ENCODE data around the gene TXNDC15. TPM values are rescaled to one million over a fixed set of nuclear protein-coding genes. Genes with fewer than 3 reads are reported as not detected.
"Not testable (repeated sequence)": the region's sequence is repeated elsewhere in the genome, so short reads cannot be mapped to it uniquely, and the experiment has no call there.

TXNDC15 gene
- total RNA-seq, 2 donors from 2014 or later = 56.3 to 69.2 TPM

DNA sequence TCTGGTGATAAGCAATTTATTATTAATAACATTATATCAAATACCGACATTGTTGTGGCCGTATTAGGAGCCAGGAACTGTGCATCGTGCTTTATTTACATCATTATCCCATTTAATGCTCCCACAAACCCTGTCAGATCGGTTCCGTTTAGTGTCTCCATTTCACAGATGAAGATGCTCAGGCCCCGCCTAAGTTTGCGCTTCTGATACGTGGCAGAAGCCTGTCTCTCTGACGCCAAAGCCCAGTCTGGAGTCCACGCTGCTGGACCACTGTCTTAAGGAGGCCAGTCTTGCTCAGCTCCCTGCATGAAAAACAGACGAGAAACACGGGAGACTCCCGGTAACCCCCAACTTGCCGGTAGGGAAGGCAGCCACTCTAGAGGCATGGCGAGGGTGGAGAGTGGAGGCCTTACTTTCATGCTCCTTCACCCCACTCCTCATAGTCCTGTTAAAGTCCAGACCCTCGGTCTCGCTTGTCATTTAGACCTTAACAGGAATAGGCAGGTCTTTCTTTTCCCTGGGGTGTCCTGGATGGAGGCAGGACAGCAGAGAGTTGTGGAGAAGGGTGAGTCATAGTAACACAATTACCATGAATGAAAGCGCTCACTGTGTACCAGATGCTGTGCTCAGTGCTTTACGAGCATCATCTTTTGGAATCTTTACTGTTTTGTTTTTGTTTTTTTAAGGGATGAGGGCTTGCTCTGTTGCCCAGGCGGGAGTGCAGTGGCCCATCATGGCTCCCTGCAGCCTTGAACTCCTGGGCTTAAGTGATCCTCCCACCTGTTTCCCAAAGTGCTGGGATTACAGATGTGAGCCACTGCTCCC, 872 bp downstream of the TXNDC15 start:
- intact Hi-C loops (cut with DNase I) = loop anchor here in 1 of 2 donors (2.0 kb wide), 1 partner anchor 30 kb away; the partner anchor contains the start of gene PCBD2
- ATAC-seq (peak; percentile 66 to 88), DNase-seq (peak; percentile 76)

GRCh38 chr5:134877159-134877558, 3.0 kb downstream of the TXNDC15 start:
- intact Hi-C loops (cut with DNase I) = no loop called here
- DNase-seq (no peak), ATAC-seq (no peak)

GRCh38 chr5:134878403-134878802, 4.2 kb downstream of the TXNDC15 start:
- intact Hi-C loops (cut with DNase I) = no loop called here
- DNase-seq (no peak), ATAC-seq (no peak)

GRCh38 chr5:134879456-134879855, 5.3 kb downstream of the TXNDC15 start:
- no peak for ATAC-seq
- no peak for DNase-seq
- intact Hi-C loops (cut with DNase I) = no loop called here

DNA sequence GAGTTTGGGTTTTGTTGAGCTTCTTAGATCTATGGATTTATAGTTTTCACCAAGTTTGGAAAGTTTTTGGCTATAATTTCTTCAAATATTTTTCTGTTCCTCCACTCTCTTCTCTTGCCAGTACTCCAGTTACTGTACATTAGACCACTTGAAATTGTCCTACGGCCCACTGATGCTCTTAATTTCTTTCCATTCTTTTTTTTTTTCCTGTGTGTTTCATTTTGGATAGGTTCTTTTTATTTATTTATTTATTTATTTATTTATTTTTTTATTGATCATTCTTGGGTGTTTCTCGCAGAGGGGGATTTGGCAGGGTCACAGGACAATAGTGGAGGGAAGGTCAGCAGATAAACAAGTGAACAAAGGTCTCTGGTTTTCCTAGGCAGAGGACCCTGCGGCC, 6.8 kb downstream of the TXNDC15 start:
- ATAC-seq; DNase-seq; intact Hi-C loops (cut with DNase I): not testable (repeated sequence)

DNA sequence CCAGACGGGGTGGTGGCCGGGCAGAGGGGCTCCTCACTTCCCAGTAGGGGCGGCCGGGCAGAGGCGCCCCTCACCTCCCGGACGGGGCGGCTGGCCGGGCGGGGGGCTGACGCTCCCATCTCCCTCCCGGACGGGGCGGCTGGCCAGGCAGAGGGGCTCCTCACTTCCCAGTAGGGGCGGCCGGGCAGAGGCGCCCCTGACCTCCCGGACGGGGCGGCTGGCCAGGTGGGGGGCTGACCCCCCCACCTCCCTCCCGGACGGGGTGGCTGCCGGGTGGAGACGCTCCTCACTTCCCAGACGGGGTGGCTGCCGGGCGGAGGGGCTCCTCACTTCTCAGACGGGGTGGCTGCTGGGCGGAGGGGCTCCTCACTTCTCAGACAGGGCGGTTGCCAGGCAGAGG, 7.5 kb downstream of the TXNDC15 start:
- intact Hi-C loops (cut with DNase I); ATAC-seq; DNase-seq: not testable (repeated sequence)

DNA sequence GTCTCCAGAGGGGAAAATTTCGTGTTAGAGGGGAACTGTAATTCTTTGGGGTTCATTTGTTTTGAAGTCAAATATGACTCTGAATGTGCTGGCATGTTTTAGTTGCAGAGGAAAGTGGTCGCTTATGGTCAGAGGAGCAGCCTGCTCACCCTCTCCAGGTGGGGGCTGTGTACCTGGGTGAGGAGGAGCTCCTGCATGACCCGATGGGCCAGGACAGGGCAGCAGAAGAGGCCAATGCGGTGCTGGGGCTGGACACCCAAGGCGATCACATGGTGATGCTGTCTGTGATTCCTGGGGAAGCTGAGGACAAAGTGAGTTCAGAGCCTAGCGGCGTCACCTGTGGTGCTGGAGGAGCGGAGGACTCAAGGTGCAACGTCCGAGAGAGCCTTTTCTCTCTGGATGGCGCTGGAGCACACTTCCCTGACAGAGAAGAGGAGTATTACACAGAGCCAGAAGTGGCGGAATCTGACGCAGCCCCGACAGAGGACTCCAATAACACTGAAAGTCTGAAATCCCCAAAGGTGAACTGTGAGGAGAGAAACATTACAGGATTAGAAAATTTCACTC, 13.5 kb downstream of the TXNDC15 start:
- intact Hi-C loops (cut with DNase I) = no loop called here
- ATAC-seq (no peak), DNase-seq (no peak)

DNA sequence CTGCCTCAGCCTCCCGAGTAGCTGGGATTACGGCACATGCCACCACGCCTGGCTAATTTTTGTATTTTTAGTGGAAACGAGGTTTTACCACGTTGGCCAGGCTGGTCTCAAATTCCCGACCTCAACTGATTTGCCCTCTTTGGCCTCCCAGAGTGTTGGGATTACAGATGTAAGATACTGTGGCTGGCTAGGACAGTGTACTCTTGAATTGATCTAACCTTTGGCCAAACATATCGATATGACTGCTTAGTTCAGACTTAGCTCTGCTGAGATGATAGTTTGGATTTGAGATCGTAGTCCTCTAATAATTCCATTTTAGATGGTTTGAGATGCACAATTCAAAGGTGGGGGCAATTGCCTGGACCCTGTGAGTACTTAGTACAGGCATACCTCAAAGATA, 15.2 kb downstream of the TXNDC15 start:
- no peak for ATAC-seq
- intact Hi-C loops (cut with DNase I) = no loop called here
- no peak for DNase-seq

- intact Hi-C loops (cut with DNase I) = no loop called here
- DNase-seq (no peak), ATAC-seq (no peak)
Measured at GRCh38 chr5:134891473-134891872, 17.3 kb downstream of the TXNDC15 start.

GRCh38 chr5:134892282-134892681, 18.1 kb downstream of the TXNDC15 start:
- ATAC-seq (no peak), DNase-seq (no peak)
- intact Hi-C loops (cut with DNase I) = no loop called here

DNA sequence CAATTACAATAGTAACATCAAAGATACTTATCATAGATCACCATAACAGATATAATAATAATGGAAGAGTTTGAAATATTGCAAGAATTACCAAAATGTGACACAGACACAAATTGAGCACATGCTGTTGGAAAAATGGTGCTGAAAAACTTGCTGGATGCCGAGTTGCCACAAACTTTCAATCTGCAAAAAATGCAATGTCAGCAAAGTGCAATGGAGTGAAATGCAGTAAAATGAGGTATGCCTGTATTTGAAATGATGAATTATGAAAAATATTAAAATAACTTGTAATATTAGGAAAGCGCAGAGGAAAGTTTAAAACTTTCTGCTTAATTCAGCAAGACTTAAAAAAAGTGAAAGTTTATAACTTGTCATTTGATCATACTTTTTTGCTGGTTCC, 18.8 kb downstream of the TXNDC15 start:
- intact Hi-C loops (cut with DNase I) = no loop called here
- no peak for DNase-seq
- no peak for ATAC-seq

- DNase-seq = no peak
- intact Hi-C loops (cut with DNase I) = no loop called here
- no peak for ATAC-seq
Measured at GRCh38 chr5:134893748-134894505, 19.8 kb downstream of the TXNDC15 start.

DNA sequence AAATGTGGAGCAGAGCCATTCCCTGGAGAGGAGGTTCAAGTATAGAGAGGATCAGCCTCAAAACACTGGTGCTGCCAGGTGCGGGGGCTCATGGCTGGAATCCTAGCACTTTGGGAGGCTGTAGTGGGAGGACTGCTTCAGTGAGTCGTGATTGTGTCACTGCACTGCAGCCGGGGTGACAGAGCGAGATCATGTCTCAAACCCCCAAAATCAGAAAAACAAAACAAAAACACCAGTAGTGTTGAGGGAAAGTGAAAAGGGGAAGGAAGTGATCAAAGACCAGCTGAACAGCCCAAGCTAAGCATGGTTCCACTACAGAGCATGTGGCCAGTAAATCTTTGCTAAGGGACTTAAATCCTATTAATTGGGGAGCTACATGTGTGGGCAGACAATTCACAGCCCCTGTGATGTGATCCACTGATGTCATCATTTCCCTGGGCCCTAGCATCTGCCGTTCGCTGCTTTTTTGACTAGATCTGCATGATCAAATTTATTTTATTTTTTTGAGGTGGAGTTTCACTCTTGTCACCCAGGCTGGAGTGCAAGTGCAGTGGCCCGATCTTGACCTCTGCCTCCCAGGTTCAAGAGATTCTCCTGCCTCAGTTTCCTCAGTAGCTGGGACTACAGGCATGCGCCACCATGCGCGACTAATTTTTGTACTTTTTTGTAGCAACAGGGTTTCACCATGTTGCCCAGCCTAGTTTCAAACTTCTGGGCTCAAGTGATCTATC, 28.1 kb downstream of the TXNDC15 start:
- intact Hi-C loops (cut with DNase I) = loop anchor here in 1 of 2 donors (5.0 kb wide), 1 partner anchor 165 kb away; the partner anchor contains the start of gene CAMLG
- ATAC-seq = no peak
- no peak for DNase-seq

DNA sequence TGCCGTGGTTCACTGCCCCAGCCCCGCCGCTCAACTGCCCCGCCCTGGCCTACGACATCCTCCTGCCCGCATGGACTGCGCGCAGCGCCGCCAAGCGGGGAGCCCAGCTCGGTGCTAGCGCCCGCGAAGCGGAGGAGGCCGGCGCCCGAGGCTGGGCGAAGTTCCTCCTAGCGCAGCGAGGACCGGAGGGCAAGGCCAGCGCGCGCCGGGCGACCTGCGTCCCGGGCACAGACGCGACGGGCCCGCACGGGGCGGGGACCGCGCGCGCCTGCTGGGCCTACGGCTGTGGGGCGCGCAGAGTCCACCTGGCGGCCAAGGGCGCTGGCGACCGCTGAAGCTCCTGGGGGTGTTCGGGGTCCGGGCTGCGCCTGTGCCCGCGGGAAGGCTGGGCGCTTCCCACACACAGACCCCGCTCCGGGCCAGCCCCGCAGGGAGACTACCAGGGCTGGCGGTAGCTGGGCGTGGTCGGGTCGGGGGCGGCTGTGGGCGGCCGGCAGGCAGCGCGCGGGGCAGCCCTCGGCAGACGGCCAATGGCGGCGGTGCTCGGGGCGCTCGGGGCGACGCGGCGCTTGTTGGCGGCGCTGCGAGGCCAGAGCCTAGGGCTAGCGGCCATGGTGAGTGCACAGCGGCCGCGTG, 30.6 kb downstream of the TXNDC15 start, which contains the start of gene PCBD2:
Gene PCBD2 (plus strand): TSS at position 522 of the 636 bp plus-strand sequence. CDS start 9 bp downstream, at position 531.
- peak; percentile 94 for ATAC-seq
- DNase-seq = peak; percentile 94
- intact Hi-C loops (cut with DNase I) = loop anchor here in 1 of 2 donors (2.0 to 5.0 kb wide), 3 partner anchors 30 to 167 kb away; partner anchors contain the start of genes CAMLG and TXNDC15

DNA sequence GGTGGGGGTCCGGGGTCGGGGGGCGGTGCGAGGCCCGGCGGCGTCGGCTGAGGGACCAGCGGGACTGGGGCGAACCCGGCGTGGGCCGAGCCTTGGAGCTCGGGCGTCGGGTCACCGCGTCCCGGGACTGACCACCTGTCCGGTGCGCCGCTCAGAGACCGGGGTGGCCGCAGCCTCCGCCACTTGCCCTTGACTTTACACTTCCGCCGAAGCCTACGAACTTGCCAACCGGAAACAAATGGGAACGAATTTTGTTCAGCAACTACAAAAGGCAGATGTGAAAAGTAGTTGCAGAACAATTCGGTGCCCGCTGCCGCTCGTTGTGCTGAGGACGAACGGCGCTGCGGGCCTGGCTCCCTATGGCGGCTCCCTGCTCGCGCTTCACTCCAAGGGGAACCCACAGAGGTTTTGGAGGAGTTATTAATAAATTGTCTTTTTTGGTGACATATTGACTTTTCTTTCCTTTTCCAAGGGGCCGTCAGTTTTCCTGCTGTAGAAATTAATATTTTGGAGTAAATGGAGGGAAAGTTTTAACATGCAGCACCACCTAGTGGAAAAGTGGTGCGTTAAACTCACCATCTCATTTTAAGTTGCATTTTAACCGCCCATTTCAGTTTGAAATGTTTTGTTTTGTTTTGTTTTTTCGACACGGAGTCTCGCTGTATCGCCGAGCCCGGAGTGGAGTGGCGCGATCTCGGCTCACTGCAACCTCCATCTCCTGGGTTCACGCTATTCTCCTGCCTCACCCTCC, 31.2 kb downstream of the TXNDC15 start:
- no peak for DNase-seq
- intact Hi-C loops (cut with DNase I) = loop anchor here in 1 of 2 donors (2.0 kb wide), 2 partner anchors 31 to 59 kb away; partner anchors contain the start of gene TXNDC15
- peak; percentile 10 to 56 for ATAC-seq

DNA sequence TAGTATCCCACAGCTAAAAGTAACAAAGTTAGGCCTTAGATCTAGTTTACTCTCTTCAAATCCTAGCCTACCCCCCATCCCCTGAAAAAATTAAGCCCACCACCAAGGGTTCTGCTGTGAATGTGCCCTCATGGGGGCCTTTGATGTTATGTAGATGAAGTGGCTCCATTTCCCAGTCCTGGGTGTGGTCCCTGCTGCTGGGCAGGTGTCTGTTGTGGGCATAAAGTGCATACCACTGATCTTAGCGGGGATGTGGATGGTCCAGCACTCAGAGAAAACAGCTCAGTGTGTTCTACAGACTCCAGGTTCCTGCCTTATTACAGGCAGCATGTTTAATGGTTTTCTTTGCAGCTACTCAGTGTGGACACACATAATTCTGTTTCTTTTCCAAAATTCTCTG, 32.6 kb downstream of the TXNDC15 start:
- no peak for ATAC-seq
- no peak for DNase-seq
- intact Hi-C loops (cut with DNase I) = no loop called here

- DNase-seq; intact Hi-C loops (cut with DNase I): not testable (repeated sequence)
Measured at GRCh38 chr5:134910752-134911151, 36.6 kb downstream of the TXNDC15 start.

More at GRCh38 chr5:134910752-134911151, 36.6 kb downstream of the TXNDC15 start:
- not testable (repeated sequence) for ATAC-seq

All from left cardiac atrium (tissue), 4 donors.